Coronary artery (tissue), 2 donors: ENCODE data around the gene KANTR.

ENCODE experiments used
- DNase-seq: peaks from one replicate; pipeline ENCODE4 v3.0.0-alpha.2; 2017; ENCODE audit warnings: low spot score
- H3K27ac ChIP-seq, 2 donors: fragments of 200-600 bp; sonication (generic); one replicate each; pipeline ENCODE4 v1.5.1; 2016 to 2019
- H3K4me3 ChIP-seq: fragments of 200-600 bp; sonication (generic); 2 replicates; pipeline ENCODE4 v1.5.1; 2016; ENCODE audit warnings: mild to moderate bottlenecking, moderate library complexity
- CTCF ChIP-seq: fragments of 200-600 bp; sonication (generic); IDR thresholded peaks from one replicate; pipeline ENCODE4 v1.5.1; 2019; ENCODE audit warnings: antibody characterized with exemption

Gene KANTR

GRCh38 chrX:53073115-53073586, 20.8 kb upstream of the KANTR start:
- peak; percentile 74 for DNase-seq
- H3K27ac ChIP-seq, result peak overlapping the region; percentile 65
- TF ChIP-seq CTCF, result no peak
- H3K4me3 ChIP-seq, result no peak overlapping the region

- DNase-seq, result no peak
- no peak for TF ChIP-seq CTCF
- Histone ChIP-seq H3K4me3 (no peak overlapping the region), H3K27ac (no peak overlapping the region)
Measured at GRCh38 chrX:53075011-53075410, 18.9 kb upstream of the KANTR start.

- DNase-seq, result no peak
- H3K4me3 ChIP-seq, result no peak overlapping the region
- TF ChIP-seq CTCF, result no peak
- no peak overlapping the region for H3K27ac ChIP-seq
Measured at GRCh38 chrX:53076671-53077070, 17.3 kb upstream of the KANTR start.

GRCh38 chrX:53077207-53078197, 16.4 kb upstream of the KANTR start:
- no peak overlapping the region for H3K4me3 ChIP-seq
- no peak for TF ChIP-seq CTCF
- H3K27ac ChIP-seq, result no peak overlapping the region
- no peak for DNase-seq

- Histone ChIP-seq H3K27ac (peak overlapping the region; percentile 14 to 26), H3K4me3 (no peak overlapping the region)
- DNase-seq, result no peak
- no peak for TF ChIP-seq CTCF
Measured at GRCh38 chrX:53078943-53079342, 15.0 kb upstream of the KANTR start.

- H3K27ac ChIP-seq, result peak overlapping the region; percentile 62 to 87
- DNase-seq, result no peak
- TF ChIP-seq CTCF, result no peak
- H3K4me3 ChIP-seq, result peak overlapping the region; percentile 77
Measured at GRCh38 chrX:53080628-53081580, 13.0 kb upstream of the KANTR start.
